HG03457 (cell line): ENCODE results near the gene IGFBP2.
A peak's percentile ranks its signal among the peaks of the same experiment; 100 is the strongest.
"Not testable (repeated sequence)": the region's sequence is repeated elsewhere in the genome, so short reads cannot be mapped to it uniquely, and the experiment has no call there.

Source experiments
- ATAC-seq: cut with Tn5 transposase; IDR thresholded peaks from one replicate; pipeline ENCODE4 v1.9.1; 2021; ENCODE audit warnings: moderate number of reproducible peaks; ENCODE audit not compliant: unreplicated experiment

Gene IGFBP2

GRCh38 chr2:216632952-216633615, at the start of gene IGFBP2:
IGFBP2 (plus strand) TSS chr2:216633420; CDS start chr2:216633524, 104 bp downstream.
- no peak for ATAC-seq

DNA sequence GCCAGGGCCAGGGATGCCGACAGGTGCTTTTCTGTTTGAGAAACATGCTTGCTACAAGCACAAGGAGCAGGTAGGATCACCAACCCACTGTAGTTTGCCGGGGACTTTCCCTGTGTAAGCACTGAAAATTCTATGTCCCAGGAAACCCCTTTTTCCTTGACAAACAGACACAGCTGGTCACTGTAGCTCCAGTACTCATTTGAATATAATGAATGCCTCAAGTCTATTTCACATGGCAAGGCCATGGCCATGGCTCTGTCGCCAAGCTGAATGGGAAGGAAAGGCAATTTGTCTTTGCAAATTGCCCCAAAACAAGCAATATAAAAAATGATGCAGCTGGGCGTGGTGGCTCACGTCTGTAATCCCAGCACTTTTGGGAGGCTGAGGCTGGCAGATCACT, 49.6 kb upstream of the IGFBP2 start:
- no peak for ATAC-seq

- no peak for ATAC-seq
These were observed 49.1 kb upstream of the IGFBP2 start for GRCh38 chr2:216584112-216584511.

- ATAC-seq: no peak
These were observed 47.8 kb upstream of the IGFBP2 start for GRCh38 chr2:216585441-216585840.

- ATAC-seq: no peak
These were observed 44.1 kb upstream of the IGFBP2 start for GRCh38 chr2:216588861-216589710.

GRCh38 chr2:216589791-216590190, 43.4 kb upstream of the IGFBP2 start:
- no peak for ATAC-seq

- ATAC-seq: no peak
These were observed 42.4 kb upstream of the IGFBP2 start for GRCh38 chr2:216590780-216591179.

DNA sequence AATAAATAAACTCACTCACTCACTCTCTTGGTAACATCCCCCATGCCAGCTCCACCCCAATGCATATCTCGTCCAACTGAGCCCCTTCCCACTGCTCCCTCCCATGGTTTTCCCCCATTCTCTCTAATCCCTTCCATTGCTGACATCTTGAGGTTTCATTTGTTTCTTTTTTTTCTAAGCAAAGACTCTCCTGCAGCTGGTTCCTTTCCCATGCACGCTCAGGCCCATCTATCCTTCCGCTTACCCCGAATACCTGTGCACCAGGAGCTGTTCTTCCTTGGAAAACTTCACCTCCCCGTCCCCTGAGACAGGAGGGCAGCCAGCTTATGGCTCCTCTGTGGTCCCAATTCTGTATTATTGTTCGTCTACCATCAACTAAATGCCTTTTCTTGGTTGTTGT, 41.7 kb upstream of the IGFBP2 start:
- no peak for ATAC-seq

- ATAC-seq: no peak
These were observed 39.1 kb upstream of the IGFBP2 start for GRCh38 chr2:216594081-216594480.

GRCh38 chr2:216596236-216596979, 36.8 kb upstream of the IGFBP2 start:
- ATAC-seq: no peak

DNA sequence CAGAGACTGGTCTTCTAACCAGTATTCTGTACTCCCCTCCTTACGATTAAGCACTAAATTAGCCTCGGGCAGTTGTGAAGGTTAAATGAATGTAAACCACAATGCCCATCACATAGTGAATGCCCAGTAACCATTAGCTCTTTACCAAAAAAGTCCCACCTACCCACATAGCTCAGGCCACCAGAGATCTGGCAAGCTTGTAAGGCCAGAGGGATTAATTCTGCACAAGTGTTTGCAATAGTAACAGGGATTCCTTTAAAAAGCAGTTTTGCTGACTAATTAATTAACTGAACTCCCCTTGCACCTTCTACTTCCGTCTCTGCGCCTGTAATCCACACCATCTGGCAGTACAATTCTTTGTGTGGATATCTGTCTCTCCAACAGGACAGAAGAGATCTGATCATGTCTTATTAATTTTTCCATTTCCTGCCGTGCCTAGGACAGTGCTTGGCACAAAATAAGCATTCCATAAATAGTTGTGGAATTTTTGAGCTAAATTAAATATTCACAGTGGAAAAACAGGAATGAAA, 36.2 kb upstream of the IGFBP2 start:
- ATAC-seq: no peak

DNA sequence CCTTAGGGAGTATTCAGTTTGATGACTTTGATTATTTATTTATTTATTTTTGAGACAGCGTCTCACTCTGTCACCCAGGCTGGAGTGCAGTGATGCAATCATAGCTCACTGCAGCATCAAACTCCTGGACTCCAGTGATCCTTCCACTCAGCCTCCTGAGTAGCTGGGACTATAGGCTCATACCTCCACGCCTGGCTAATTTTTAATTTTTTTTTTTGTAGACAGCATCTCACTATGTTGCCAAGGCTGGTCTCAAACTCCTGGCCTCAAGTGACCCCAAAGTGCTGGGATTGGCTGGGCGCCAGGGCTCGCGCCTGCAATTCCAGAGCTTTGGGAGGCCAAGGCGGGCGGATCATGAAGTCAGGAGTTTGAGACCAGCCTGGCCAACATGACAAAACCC, 35.4 kb upstream of the IGFBP2 start:
- ATAC-seq: not testable (repeated sequence)

- ATAC-seq: no peak
These were observed 31.4 kb upstream of the IGFBP2 start for GRCh38 chr2:216601632-216602409.

DNA sequence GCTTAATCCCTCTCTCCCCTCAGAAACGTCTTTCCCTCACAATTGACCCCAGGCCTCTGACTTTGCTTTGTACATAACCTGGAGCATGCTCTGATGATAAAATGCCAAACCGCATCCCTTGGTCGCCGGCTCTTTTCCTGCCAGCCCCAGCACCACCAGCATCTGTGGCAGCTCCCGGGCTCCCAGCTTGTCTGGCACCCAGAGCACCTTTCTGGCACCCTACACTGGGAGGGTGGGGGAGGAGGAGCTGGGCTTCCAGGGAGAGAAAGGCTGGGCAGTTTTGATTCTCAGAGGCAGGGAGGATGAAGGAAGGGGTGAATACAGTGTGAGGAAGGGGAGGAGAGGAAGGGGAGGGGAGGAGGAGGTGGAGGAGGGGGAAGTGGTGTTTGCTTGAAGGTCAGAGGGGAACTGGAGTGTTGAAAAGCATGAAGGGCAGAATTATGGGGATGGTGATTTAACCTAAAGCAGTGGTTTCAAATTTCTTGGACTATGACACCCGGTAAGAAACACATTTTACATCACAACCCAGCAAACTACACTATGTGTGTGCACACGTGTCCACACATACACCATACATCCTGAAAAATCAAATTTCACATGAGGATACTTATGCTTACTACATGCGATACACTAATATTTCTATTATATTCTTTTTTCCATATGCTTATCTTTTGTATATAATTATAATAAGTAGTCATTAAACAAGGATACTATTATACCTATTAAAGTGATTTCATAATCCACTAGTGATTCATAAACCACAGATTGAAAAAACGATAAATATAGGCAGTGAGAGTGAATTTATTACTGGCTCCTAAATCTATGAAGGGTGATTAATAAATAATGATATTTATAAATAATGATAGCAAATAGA, 30.0 kb upstream of the IGFBP2 start:
- no peak for ATAC-seq

DNA sequence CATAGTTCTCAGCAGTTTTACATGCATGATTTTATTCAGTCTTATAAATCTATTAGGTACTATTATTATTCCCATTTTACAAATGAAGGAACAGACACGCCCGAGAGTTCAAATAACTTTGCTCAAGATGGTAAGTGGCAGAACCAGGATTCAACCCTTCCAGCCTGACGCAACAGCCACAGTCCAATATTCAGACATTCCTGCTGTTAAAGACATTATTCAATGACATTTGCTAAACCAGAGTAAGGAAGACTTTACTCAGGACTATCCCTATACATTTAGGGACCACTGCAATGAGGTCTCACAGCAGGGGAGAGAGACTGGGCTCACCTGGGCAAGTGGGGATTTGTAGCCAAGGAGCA, 29.4 kb upstream of the IGFBP2 start:
- no peak for ATAC-seq

DNA sequence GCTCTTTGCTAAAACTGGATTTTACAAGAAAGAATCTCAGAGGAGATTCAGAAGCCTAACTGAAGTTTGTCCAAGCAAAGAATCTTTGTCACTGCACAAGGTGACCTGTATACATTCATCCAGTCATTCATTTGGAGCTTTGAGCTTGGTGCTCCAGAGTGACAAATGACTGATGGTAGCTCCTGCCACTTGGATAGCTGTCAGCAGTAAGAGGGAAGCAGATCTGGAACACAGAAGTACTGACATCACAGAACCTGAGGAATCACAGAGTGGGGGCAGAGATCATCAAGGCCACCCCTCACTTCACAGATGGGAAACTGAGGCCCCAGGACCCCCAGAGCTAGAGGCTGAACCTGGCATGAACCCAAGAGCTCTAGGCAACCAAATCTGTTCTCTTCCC, 28.8 kb upstream of the IGFBP2 start:
- no peak for ATAC-seq

GRCh38 chr2:216606551-216607276, 26.5 kb upstream of the IGFBP2 start:
- ATAC-seq: peak; percentile 81

- no peak for ATAC-seq
These were observed 26.0 kb upstream of the IGFBP2 start for GRCh38 chr2:216607277-216607560.

DNA sequence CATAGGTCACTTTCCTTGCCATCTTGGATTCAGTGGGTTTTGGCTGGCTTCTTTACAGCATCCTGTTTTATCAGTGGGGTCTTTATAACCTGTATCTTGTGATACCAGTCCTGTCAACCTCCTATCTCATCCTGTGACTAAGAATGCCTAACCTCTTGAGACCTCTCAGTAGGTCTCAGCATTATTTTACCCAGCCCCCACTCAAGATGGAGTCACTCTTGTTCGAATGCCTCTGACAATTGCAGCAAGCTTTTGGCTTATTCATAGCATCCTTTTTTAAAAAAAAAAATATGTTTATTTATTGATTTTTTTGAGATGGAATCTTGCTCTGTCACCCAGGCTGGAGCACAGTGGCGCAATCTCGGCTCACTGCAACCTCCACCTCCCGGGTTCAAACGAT, 24.7 kb upstream of the IGFBP2 start:
- ATAC-seq: no peak
